ENCODE results near the gene EPM2A.
A peak's percentile ranks its signal among the peaks of the same experiment; 100 is the strongest.
"Not testable (repeated sequence)": the region's sequence is repeated elsewhere in the genome, so short reads cannot be mapped to it uniquely, and the experiment has no call there.

The EPM2A gene

GRCh38 chr6:145729887-145730286 lies 5.4 kb downstream of the EPM2A start:
- DNase-seq (ENCODE audit: low read depth in 2 of 2) = no peak

- no peak for DNase-seq (ENCODE audit: low read depth in 2 of 2)
Measured at GRCh38 chr6:145728444-145729385, 6.6 kb downstream of the EPM2A start.

GRCh38 chr6:145727817-145728388 lies 7.4 kb downstream of the EPM2A start:
- no peak for DNase-seq (ENCODE audit: low read depth in 2 of 2)

GRCh38 chr6:145725570-145725969 lies 9.8 kb downstream of the EPM2A start:
- no peak for DNase-seq (ENCODE audit: low read depth in 2 of 2)

- DNase-seq (ENCODE audit: low read depth in 2 of 2) = no peak
Measured at GRCh38 chr6:145723646-145724045, 11.7 kb downstream of the EPM2A start.

- no peak for DNase-seq (ENCODE audit: low read depth in 2 of 2)
Measured at GRCh38 chr6:145722190-145722589, 13.1 kb downstream of the EPM2A start.

- DNase-seq (ENCODE audit: low read depth in 2 of 2) = no peak
Measured at GRCh38 chr6:145721144-145721543, 14.2 kb downstream of the EPM2A start.

- DNase-seq (ENCODE audit: low read depth in 2 of 2) = no peak
Measured at GRCh38 chr6:145715426-145715825, 19.9 kb downstream of the EPM2A start.

- DNase-seq (ENCODE audit: low read depth in 2 of 2) = no peak
Measured at GRCh38 chr6:145714731-145715130, 20.6 kb downstream of the EPM2A start.

- DNase-seq (ENCODE audit: low read depth in 2 of 2) = no peak
Measured at GRCh38 chr6:145713773-145714172, 21.5 kb downstream of the EPM2A start.

- DNase-seq (ENCODE audit: low read depth in 2 of 2) = no peak
Measured at GRCh38 chr6:145711372-145711771, 23.9 kb downstream of the EPM2A start.

GRCh38 chr6:145707397-145707796 lies 27.9 kb downstream of the EPM2A start:
- DNase-seq (ENCODE audit: low read depth in 2 of 2) = no peak

GRCh38 chr6:145705561-145705960 lies 29.8 kb downstream of the EPM2A start:
- DNase-seq (ENCODE audit: low read depth in 2 of 2) = no peak

- no peak for DNase-seq (ENCODE audit: low read depth in 2 of 2)
Measured at GRCh38 chr6:145704143-145704781, 31.1 kb downstream of the EPM2A start.

- peak; percentile 18 to 20 for DNase-seq (ENCODE audit: low read depth in 2 of 2)
Measured at GRCh38 chr6:145699462-145699861, 35.9 kb downstream of the EPM2A start.

GRCh38 chr6:145697401-145697800 lies 37.9 kb downstream of the EPM2A start:
- DNase-seq (ENCODE audit: low read depth in 2 of 2) = not testable (repeated sequence)

GRCh38 chr6:145694083-145694737 lies 41.1 kb downstream of the EPM2A start:
- DNase-seq (ENCODE audit: low read depth in 2 of 2) = no peak

GRCh38 chr6:145690969-145691368 lies 44.4 kb downstream of the EPM2A start:
- no peak for DNase-seq (ENCODE audit: low read depth in 2 of 2)

GRCh38 chr6:145689529-145689928 lies 45.8 kb downstream of the EPM2A start:
- DNase-seq (ENCODE audit: low read depth in 2 of 2) = no peak

- DNase-seq (ENCODE audit: low read depth in 2 of 2) = no peak
Measured at GRCh38 chr6:145688493-145688905, 46.8 kb downstream of the EPM2A start.

- DNase-seq (ENCODE audit: low read depth in 2 of 2) = no peak
Measured at GRCh38 chr6:145685932-145686331, 49.4 kb downstream of the EPM2A start.

GRCh38 chr6:145681965-145682364 lies 53.4 kb downstream of the EPM2A start:
- DNase-seq (ENCODE audit: low read depth in 2 of 2) = no peak
